Endothelial cell of umbilical vein (primary cell): ENCODE data around the gene TAGLN. TPM values are rescaled to one million over a fixed set of nuclear protein-coding genes. Genes with fewer than 3 reads are reported as not detected.

ENCODE experiments used
- BruUV-seq: library from RNA; stranded (reverse); fragments of 400-500 nt; replicated peaks from 2 replicates; lab custom pipeline; 2021; lab: Mats Ljungman, UMichigan
- CTCF ChIA-PET: fragments of 300-600, 350-600 bp; sonication (Branson Sonifier 250); formaldehyde crosslinking; loops from one replicate; lab custom pipeline; 2021; ENCODE audit warnings: antibody characterized with exemption, inconsistent platforms; lab: Charles Lee
- POLR2A ChIA-PET: fragments of 300-600, 350-600 bp; sonication (Branson Sonifier 250); formaldehyde crosslinking; loops from one replicate; lab custom pipeline; 2021; ENCODE audit warnings: antibody characterized with exemption, inconsistent platforms; lab: Charles Lee
- DNase-seq: peaks from one replicate; pipeline ENCODE4 v3.0.0-alpha.2; 2011; ENCODE audit warnings: low read depth, low spot score
- FAIRE-seq: peaks from 2 replicates; lab custom pipeline; 2011; peaks lifted over from hg19 to GRCh38; lab: Jason Lieb, UNC
- H2AFZ ChIP-seq: 2 replicates; pipeline ENCODE4 v1.6.0; 2012; ENCODE audit warnings: low read depth, low read length, control low read depth, inconsistent platforms
- H3K27ac ChIP-seq: 2 replicates; pipeline ENCODE4 v1.5.1; 2011; ENCODE audit warnings: low read depth, mild to moderate bottlenecking, control low read depth, low read length, moderate library complexity; ENCODE audit not compliant: insufficient read depth
- H3K27me3 ChIP-seq, 2 experiments: 2 replicates each; pipeline versions ENCODE4 v1.6.0 to v1.6.1; 2011; ENCODE audit warnings: low read length in 2 of 2, mixed read lengths in 1 of 2; ENCODE audit not compliant: control insufficient read depth in 2 of 2, insufficient read depth in 2 of 2
- H3K36me3 ChIP-seq, 2 experiments: 2 replicates in 1 of 2; 3 replicates in 1 of 2; pipeline ENCODE4 v1.5.1; 2011; ENCODE audit warnings: low read length in 2 of 2, mild to moderate bottlenecking in 1 of 2, moderate library complexity in 1 of 2; ENCODE audit not compliant: control insufficient read depth in 2 of 2, insufficient read depth in 2 of 2; ENCODE audit errors: extremely low read depth in 1 of 2
- H3K4me1 ChIP-seq: 3 replicates; pipeline ENCODE4 v1.5.1; 2011; ENCODE audit warnings: mild to moderate bottlenecking, low read length; ENCODE audit not compliant: control insufficient read depth, insufficient read depth; ENCODE audit errors: extremely low read depth
- H3K4me2 ChIP-seq: 2 replicates; pipeline ENCODE4 v1.6.1; 2011; ENCODE audit warnings: low read length, control low read depth, mixed read lengths; ENCODE audit not compliant: insufficient read depth
- H3K4me3 ChIP-seq, 3 experiments: fragments of 200-600 bp in 1 of 3; sonication (generic), shearing (Covaris generic) in 1 of 3; replicated peaks in 1 of 3; 2 replicates each; pipeline ENCODE4 v1.5.1; 2011 to 2016; ENCODE audit warnings: control low read depth in 3 of 3, low read length in 3 of 3, mild to moderate bottlenecking in 2 of 3, inconsistent platforms in 1 of 3, low read depth in 1 of 3, moderate library complexity in 1 of 3; ENCODE audit not compliant: insufficient read depth in 1 of 3
- H3K79me2 ChIP-seq: 2 replicates; pipeline ENCODE4 v1.6.0; 2012; ENCODE audit warnings: low read length, inconsistent platforms; ENCODE audit not compliant: control insufficient read depth, insufficient read depth
- H3K9ac ChIP-seq: replicated peaks from 2 replicates; pipeline ENCODE3; 2011; ENCODE audit warnings: low read length, control low read depth; ENCODE audit not compliant: insufficient read depth; ENCODE audit errors: extremely low read depth
- H3K9me1 ChIP-seq: replicated peaks from 3 replicates; pipeline ENCODE4 v1.6.0; 2011; ENCODE audit warnings: mild to moderate bottlenecking, low read length; ENCODE audit not compliant: control insufficient read depth, insufficient read depth; ENCODE audit errors: extremely low read depth
- H3K9me3 ChIP-seq: replicated peaks from 2 replicates; pipeline ENCODE4 v1.5.1; 2012; ENCODE audit warnings: low read length, inconsistent platforms; ENCODE audit not compliant: control insufficient read depth, insufficient read depth
- H4K20me1 ChIP-seq: replicated peaks from 2 replicates; pipeline ENCODE3; 2011; ENCODE audit warnings: mild to moderate bottlenecking, low read length; ENCODE audit not compliant: control insufficient read depth, insufficient read depth; ENCODE audit errors: extremely low read depth
- CTCF ChIP-seq, 2 donors: IDR thresholded peaks; 1 replicate in 1 of 2; 2 replicates in 1 of 2; pipeline ENCODE4 v1.5.1; 2011; ENCODE audit warnings: low read length in 2 of 2, mild to moderate bottlenecking in 2 of 2, moderate library complexity in 2 of 2, control low read depth in 1 of 2, inconsistent platforms in 1 of 2, low read depth in 1 of 2; ENCODE audit not compliant: insufficient read depth in 1 of 2; ENCODE audit errors: extremely low read depth in 1 of 2
- EZH2 ChIP-seq: IDR thresholded peaks from 2 replicates; pipeline ENCODE4 v1.6.1; 2012; ENCODE audit warnings: borderline replicate concordance, low read depth, mild to moderate bottlenecking, moderate library complexity, low read length, inconsistent platforms; ENCODE audit not compliant: severe bottlenecking
- JUN ChIP-seq: IDR thresholded peaks from 2 replicates; pipeline ENCODE4 v1.6.1; 2011; ENCODE audit warnings: borderline replicate concordance, low read depth; ENCODE audit not compliant: insufficient read length, insufficient read depth
- MAX ChIP-seq: IDR thresholded peaks from 2 replicates; pipeline ENCODE4 v1.6.1; 2011; ENCODE audit not compliant: insufficient read depth, insufficient read length
- MYC ChIP-seq: IDR thresholded peaks from one replicate; pipeline ENCODE4 v1.6.1; 2011; ENCODE audit warnings: mild to moderate bottlenecking, low read depth, low read length
- POLR2A ChIP-seq: IDR thresholded peaks from 2 replicates; pipeline ENCODE4 v1.6.1; 2012; ENCODE audit warnings: low read depth, mild to moderate bottlenecking, control low read depth, low read length
- dilution Hi-C: fragments of 300-500 bp; cut with MboI; formaldehyde crosslinking; loops from one replicate; pipeline ENCODE4 v1.15.0; 2019; ENCODE audit warnings: low sequenced_read_pairs; ENCODE audit not compliant: extremely low pct_ligation_motif_present
- intact Hi-C: fragments of 100-400 bp; cut with micrococcal nuclease; formaldehyde crosslinking; loops from one replicate; pipeline ENCODE4 v1.10.0; 2022
- polyA plus RNA-seq, 4 experiments: library from polyadenylated mRNA; depleted of rRNA in 3 of 4; stranded (reverse) in 3 of 4; unstranded in 1 of 4; fragments of >200 nt; gene quantifications; 2 replicates each; pipeline versions ENCODE4 v1.2.1 to v1.2.3, GENCODE V29; 2011 to 2012; ENCODE audit warnings: missing spikeins in 1 of 4
- total RNA-seq: library from RNA; stranded (reverse); gene quantifications from 2 replicates; pipeline ENCODE4 v1.2.3, GENCODE V29; 2021

The TAGLN gene
- total and polyA plus RNA-seq, 2 donors (not counting 3 experiments of a cell fraction or from before 2014, with no cell fraction given): 20.8 to 113 TPM

- DNase-seq (no peak), FAIRE-seq (no peak)
- no peaks in the 10 kb centered on the region for H3K9me1 ChIP-seq
- no peaks in the 10 kb centered on the region for H3K79me2 ChIP-seq
- H2AFZ ChIP-seq: no peak overlapping the region
- CTCF ChIA-PET: interaction anchor here (1.9 to 3.4 kb wide), 2 partner anchors 8 to 432 kb away, joined by 7 to 16 read pairs; partner anchors contain the start of genes APOA5, PCSK7 and RNF214
- TF ChIP-seq MYC (no peak), JUN (no peak), EZH2 (no peak), MAX (no peak), POLR2A (no peak), CTCF (IDR thresholded peaks at IDR 0.05; ENCODE audit: extremely low read depth in 1 of 2, insufficient read depth in 1 of 2, low read depth in 1 of 2, low read length in 2 of 2) (no peak)
- intact Hi-C loops (no loop called here), dilution Hi-C loops (no loop called here)
- H3K27me3 ChIP-seq: no peaks in the 10 kb centered on the region
- BruUV-seq: no TSS peak
- H3K36me3 ChIP-seq: peaks cover 0 to 36% of the 10 kb centered on the region in 2 experiments
- H3K4me2 ChIP-seq: no peak overlapping the region
- no peak overlapping the region for H3K27ac ChIP-seq
- POLR2A ChIA-PET: no interaction called here
- H3K9ac ChIP-seq: no peak overlapping the region
- H3K4me1 ChIP-seq: no peaks in the 10 kb centered on the region
- H3K4me3 ChIP-seq: no peak overlapping the region
- no peaks in the 10 kb centered on the region for H4K20me1 ChIP-seq
- no peaks in the 10 kb centered on the region for H3K9me3 ChIP-seq
These were observed 24.0 kb downstream of the TAGLN start for GRCh38 chr11:117222991-117223740.
